Adrenal gland (tissue), 12 donors: Measurements from ENCODE around the gene ABLIM2. TPM values are rescaled to one million over a fixed set of nuclear protein-coding genes. Genes with fewer than 3 reads are reported as not detected.

Experiments used
- DNase-seq, 7 donors: peaks; one replicate each; pipeline ENCODE4 v3.0.0-alpha.2; 2019 to 2020
- H3K27ac ChIP-seq, 5 donors: fragments of 200-600 bp; sonication (generic) in 4 of 5; 1 replicate in 3 of 5; 2 replicates in 2 of 5; pipeline versions ENCODE4 v1.5.1 to v1.8.0; 2016 to 2020; ENCODE audit warnings: mild to moderate bottlenecking in 1 of 5
- H3K27me3 ChIP-seq: fragments of 200-600 bp; 2 replicates; pipeline ENCODE4 v1.8.0; 2021
- H3K36me3 ChIP-seq, 2 donors: fragments of 200-600 bp; replicated peaks in 1 of 2; 1 replicate in 1 of 2; 2 replicates in 1 of 2; pipeline versions ENCODE4 v1.5.1 to v1.8.0; 2018 to 2022
- H3K4me1 ChIP-seq, 2 donors: fragments of 200-600 bp; replicated peaks in 1 of 2; 1 replicate in 1 of 2; 2 replicates in 1 of 2; pipeline versions ENCODE4 v1.5.1 to v1.8.0; 2018 to 2021
- H3K4me3 ChIP-seq, 4 donors: fragments of 200-600 bp; sonication (generic) in 3 of 4; one replicate each; pipeline ENCODE4 v1.5.1; 2016 to 2018
- H3K9me3 ChIP-seq, 3 donors: fragments of 200-600 bp; sonication (generic) in 1 of 3; replicated peaks in 1 of 3; 1 replicate in 2 of 3; 2 replicates in 1 of 3; pipeline versions ENCODE4 v1.5.1 to v1.8.0; 2016 to 2021
- CTCF ChIP-seq, 6 experiments: fragments of 450-650 bp in 4 of 6; fragments of 200-600 bp in 2 of 6; sonication (generic) in 1 of 6; IDR thresholded peaks; 1 replicate in 5 of 6; 2 replicates in 1 of 6; pipeline versions ENCODE4 v1.5.1 to v1.8.0; 2016 to 2021; ENCODE audit warnings: antibody characterized with exemption in 6 of 6, mild to moderate bottlenecking in 2 of 6, moderate library complexity in 1 of 6
- POLR2A ChIP-seq, 2 donors: fragments of 450-650 bp; IDR thresholded peaks; one replicate each; pipeline ENCODE4 v1.6.1; 2017; ENCODE audit warnings: antibody characterized with exemption in 2 of 2, mild to moderate bottlenecking in 2 of 2, moderate library complexity in 1 of 2
- WGBS, 4 donors: extraction: QIAGEN DNeasy Blood & Tissue Kit in 2 of 4; methylation state at CpG; one replicate each; pipeline versions ENCODE4 v1.1.5 to v1.1.7; 2013 to 2017; 5-methylcytosine and 5-hydroxymethylcytosine counted together
- intact Hi-C, 2 donors: fragments of 100-400 bp; cut with DNase I; formaldehyde crosslinking; loops; one replicate each; pipeline versions ENCODE4 v1.14.1 to v1.15.0; 2022 to 2023
- polyA plus RNA-seq, 3 donors: library from polyadenylated mRNA; stranded (reverse); fragments of 200-250 nt in 2 of 3; fragments of 350-450 nt in 1 of 3; fragmentation: Illumina TruSeq in 1 of 3; extraction: RNeasy Lipid Tissue Mini Kit (QIAGEN cat#74804) in 1 of 3; gene quantifications; one replicate each; pipeline ENCODE4 v1.2.3, GENCODE V29; 2013 to 2014
- total RNA-seq, 9 donors: library from RNA; depleted of rRNA in 4 of 9; stranded (reverse); fragments of >200 nt in 4 of 9; fragments of 120-200 nt in 1 of 9; fragmentation: NEBNext Ultra II Directional in 1 of 9; extraction: Animal tissue kit (Norgen Biotek cat#: 25700) in 1 of 9; gene quantifications; one replicate each; pipeline versions ENCODE4 v1.1.0 to v1.2.4, GENCODE V29; 2013 to 2023
- donor health status: healthy with polysubstance abuse.
- donor health status: Bipolar disorder and iron deficiency.
- donor health status: DM: yes; HTN: yes; CAD: no.
- donor health status: DM: no; HTN: no; CAD: no.
- donor health status: DM: no; HTN: no; CAD: no.
- donor health status: DM: yes; HTN: yes; CAD: no.

Gene ABLIM2
- total and polyA plus RNA-seq, 12 donors, result 5.8 to 31.2 (median 14.6) TPM

DNA sequence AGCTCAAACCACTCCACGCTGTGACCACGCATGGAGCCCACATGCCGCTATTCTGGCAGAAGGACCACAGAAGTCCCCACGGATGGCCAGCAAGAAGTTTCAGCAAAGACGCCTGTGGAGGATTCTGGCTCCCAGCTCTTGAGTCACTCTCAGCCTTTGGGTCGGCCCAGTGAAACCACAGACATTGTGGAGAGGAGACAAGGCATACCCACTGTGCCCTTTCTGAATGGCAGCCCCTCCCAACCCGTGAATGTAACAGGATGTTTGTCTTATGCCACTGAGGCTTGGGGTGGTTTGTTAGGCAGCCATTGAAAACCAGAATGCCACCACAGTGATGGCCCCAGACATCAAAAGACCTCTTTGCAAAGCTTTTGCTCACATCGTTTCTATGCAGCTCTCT, 42.7 kb downstream of the ABLIM2 start:
- H3K27ac ChIP-seq, result no peak overlapping the region
- no peak overlapping the region for H3K4me3 ChIP-seq
- H3K27me3 ChIP-seq, result no peaks in the 10 kb centered on the region
- intact Hi-C loops, result no loop called here
- H3K36me3 ChIP-seq, result no peaks in the 10 kb centered on the region
- H3K4me1 ChIP-seq, result no peaks in the 10 kb centered on the region
- no peak for DNase-seq
- TF ChIP-seq POLR2A (IDR thresholded peaks at IDR 0.05) (no peak), CTCF (IDR thresholded peaks at IDR 0.05) (no peak)
- WGBS, 4 donors, result 78 to 81% (median 80%) methylated on average over 5 to 8 of the region's 8 CpGs
- H3K9me3 ChIP-seq, result no peaks in the 10 kb centered on the region

GRCh38 chr4:8115203-8115520, 43.5 kb downstream of the ABLIM2 start:
- H3K27me3 ChIP-seq, result no peaks in the 10 kb centered on the region
- intact Hi-C loops, result no loop called here
- TF ChIP-seq POLR2A (IDR thresholded peaks at IDR 0.05), result no peak
- no peak for TF ChIP-seq CTCF (IDR thresholded peaks at IDR 0.05)
- WGBS, 4 donors, result 82 to 92% (median 85%) methylated on average over 3 to 5 of the region's 5 CpGs
- H3K36me3 ChIP-seq, result no peaks in the 10 kb centered on the region
- no peaks in the 10 kb centered on the region for H3K9me3 ChIP-seq
- no peak overlapping the region for H3K27ac ChIP-seq
- DNase-seq, result no peak
- no peaks in the 10 kb centered on the region for H3K4me1 ChIP-seq
- H3K4me3 ChIP-seq, result no peak overlapping the region

- Histone ChIP-seq H3K4me1 (no peaks in the 10 kb centered on the region), H3K9me3 (no peaks in the 10 kb centered on the region), H3K27me3 (no peaks in the 10 kb centered on the region), H3K27ac (no peak overlapping the region), H3K4me3 (no peak overlapping the region), H3K36me3 (no peaks in the 10 kb centered on the region)
- TF ChIP-seq POLR2A (IDR thresholded peaks at IDR 0.05) (no peak), CTCF (IDR thresholded peaks at IDR 0.05) (no peak)
- intact Hi-C loops, result no loop called here
- DNase-seq, result no peak
- WGBS, 4 donors, result 64 to 74% (median 70%) methylated on average over 11 to 21 of the region's 21 CpGs
Measured at GRCh38 chr4:8114456-8115202, 44.0 kb downstream of the ABLIM2 start.

DNA sequence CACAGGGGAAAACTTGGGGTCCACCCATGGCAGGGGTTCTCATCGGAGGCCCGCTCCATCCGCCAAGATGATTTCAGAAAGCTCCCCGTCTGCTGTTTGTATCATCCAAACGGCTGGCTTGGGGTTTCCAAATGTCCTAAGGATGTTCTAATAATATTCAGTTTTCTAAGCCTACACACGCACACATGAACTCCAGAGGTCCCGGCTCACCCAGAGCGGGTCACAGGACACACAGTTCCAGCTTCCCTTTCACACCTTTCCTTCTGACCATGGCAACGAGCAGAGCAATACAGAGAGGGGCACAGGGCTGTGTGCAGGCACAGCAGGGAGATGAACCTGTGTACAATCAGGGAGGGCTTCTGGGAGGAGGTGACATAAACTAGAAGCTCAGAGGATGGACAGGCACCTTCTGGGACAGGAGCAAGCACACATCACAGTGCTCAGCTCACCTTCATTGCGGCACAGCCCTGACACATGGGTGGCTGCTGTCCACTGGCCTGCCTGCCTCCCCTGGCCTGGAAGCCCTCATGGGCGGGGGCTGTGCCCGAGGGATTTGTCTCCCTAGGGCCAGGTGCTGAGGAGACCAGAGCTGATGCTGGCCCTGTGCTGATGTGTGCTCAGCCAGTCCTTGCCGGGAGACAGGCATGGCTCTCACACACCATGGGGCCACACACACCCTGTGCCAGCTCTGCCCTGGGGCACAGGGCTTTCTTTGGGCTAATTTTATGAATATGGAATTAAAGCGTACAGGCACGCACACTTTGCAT, 44.8 kb downstream of the ABLIM2 start:
- DNase-seq, result no peak
- Histone ChIP-seq H3K36me3 (no peaks in the 10 kb centered on the region), H3K27me3 (no peaks in the 10 kb centered on the region), H3K9me3 (no peaks in the 10 kb centered on the region), H3K4me3 (no peak overlapping the region), H3K27ac (peak overlapping the region in 1 of 5 donors; percentile 45), H3K4me1 (no peaks in the 10 kb centered on the region)
- intact Hi-C loops, result no loop called here
- no peak for TF ChIP-seq POLR2A (IDR thresholded peaks at IDR 0.05)
- WGBS, 4 donors, result 80 to 86% (median 83%) methylated on average over 12 to 15 of the region's 15 CpGs
